DND-41 (cell line): ENCODE results near the gene PTCHD1.

Source experiments
- CTCF ChIP-seq: IDR thresholded peaks from 2 replicates; pipeline ENCODE4 v1.5.1; 2012; ENCODE audit warnings: borderline replicate concordance, low read length, moderate library complexity, mild to moderate bottlenecking; ENCODE audit not compliant: poor library complexity, severe bottlenecking; ENCODE audit errors: extremely low read depth
- EZH2 ChIP-seq: IDR thresholded peaks from 3 replicates; pipeline ENCODE4 v1.6.1; 2012; ENCODE audit warnings: borderline replicate concordance, low read depth, mild to moderate bottlenecking, moderate library complexity, low read length, inconsistent platforms; ENCODE audit not compliant: severe bottlenecking

GRCh38 chrX:23382572-23382971 lies 47.9 kb downstream of the PTCHD1 start:
- TF ChIP-seq CTCF (no peak), EZH2 (no peak)
